Endothelial cell (in vitro differentiated cells): ENCODE data around the gene RERE. TPM values are rescaled to one million over a fixed set of nuclear protein-coding genes. Genes with fewer than 3 reads are reported as not detected.

Source experiments
- DNase-seq: peaks from one replicate; pipeline ENCODE4 v3.0.0; 2021; ENCODE audit warnings: low spot score
- H3K27ac Mint-ChIP-seq: one replicate; pipeline ENCODE4 v1.8.0; 2021; ENCODE audit warnings: mixed read lengths, inconsistent platforms; ENCODE audit not compliant: unreplicated experiment
- H3K27me3 Mint-ChIP-seq: one replicate; pipeline ENCODE4 v1.8.0; 2021; ENCODE audit warnings: mild to moderate bottlenecking, moderate library complexity, mixed read lengths, inconsistent platforms; ENCODE audit not compliant: unreplicated experiment
- H3K36me3 Mint-ChIP-seq: one replicate; pipeline ENCODE4 v1.8.0; 2021; ENCODE audit warnings: mild to moderate bottlenecking, low read depth, mixed read lengths, inconsistent platforms; ENCODE audit not compliant: unreplicated experiment
- H3K4me1 Mint-ChIP-seq: one replicate; pipeline ENCODE4 v1.8.0; 2021; ENCODE audit warnings: mild to moderate bottlenecking, mixed read lengths, inconsistent platforms; ENCODE audit not compliant: unreplicated experiment
- H3K4me3 Mint-ChIP-seq: one replicate; pipeline ENCODE4 v1.8.0; 2021; ENCODE audit warnings: mild to moderate bottlenecking, mixed read lengths, inconsistent platforms; ENCODE audit not compliant: unreplicated experiment
- H3K9me3 Mint-ChIP-seq: one replicate; pipeline ENCODE4 v1.8.0; 2021; ENCODE audit warnings: mixed read lengths, inconsistent platforms; ENCODE audit not compliant: unreplicated experiment
- total RNA-seq: library from RNA; stranded (reverse); fragmentation: NEBNext Ultra II Directional; extraction: Animal tissue kit (Norgen Biotek cat#: 25700); gene quantifications from one replicate; pipeline ENCODE4 v1.2.1, GENCODE V29; 2021; ENCODE audit not compliant: unreplicated experiment
- TF ChIP-seq, protein P1 (sequence below): fragments of 200-600 bp; sonication (generic); IDR thresholded peaks from one replicate; pipeline ENCODE4 v1.5.0; 2021; ENCODE audit warnings: antibody characterized with exemption; ENCODE audit not compliant: unreplicated experiment

Gene RERE
- total RNA-seq, 1 donor from 2014 or later: 115 TPM

DNA sequence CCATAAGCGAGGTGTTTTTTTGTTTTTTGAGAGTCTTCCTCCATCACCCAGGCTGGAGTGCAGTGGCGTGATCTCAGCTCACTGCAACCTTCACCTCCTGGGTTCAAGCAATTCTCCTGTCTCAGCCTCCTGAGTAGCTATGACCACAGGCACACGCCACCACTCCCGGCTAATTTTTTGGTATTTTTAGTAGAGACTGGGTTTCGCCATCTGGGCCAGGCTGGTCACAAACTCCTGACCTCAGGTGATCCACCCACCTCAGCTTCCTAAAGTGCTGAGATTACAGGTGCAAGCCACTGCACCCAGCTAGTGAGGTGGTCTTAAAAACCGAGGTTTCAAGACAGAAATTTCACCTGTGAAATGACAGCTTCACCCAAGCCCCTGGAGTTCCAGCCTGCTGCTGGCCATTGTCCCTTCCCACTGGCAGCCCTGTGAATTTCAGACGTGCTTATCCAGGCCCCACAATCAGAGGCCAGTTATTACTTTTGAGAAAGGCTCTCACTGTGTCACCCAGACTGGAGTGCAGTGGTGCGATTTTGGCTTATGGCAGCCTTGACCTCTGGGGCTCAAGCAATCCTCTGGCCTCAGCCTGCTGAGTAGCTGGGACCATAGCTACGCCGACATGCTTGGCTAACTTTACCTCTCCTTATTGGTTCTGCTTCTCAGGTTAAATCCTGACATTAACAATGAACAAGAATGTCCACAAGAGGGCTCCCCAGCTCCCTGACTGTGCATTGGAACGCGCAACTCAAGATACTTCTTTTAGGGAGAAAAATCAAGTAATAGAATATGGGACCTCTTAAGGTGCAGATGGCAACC lies 41.7 kb upstream of the RERE start:
- Mint-ChIP-seq H3K9me3 (no peaks in the 10 kb centered on the region), H3K27ac (peak overlapping the region; percentile 97), H3K4me1 (peaks cover 31% of the 10 kb centered on the region), H3K4me3 (peak overlapping the region; percentile 51), H3K36me3 (peaks cover 32% of the 10 kb centered on the region), H3K27me3 (peaks cover 8% of the 10 kb centered on the region)
- TF ChIP-seq, protein P1, sequence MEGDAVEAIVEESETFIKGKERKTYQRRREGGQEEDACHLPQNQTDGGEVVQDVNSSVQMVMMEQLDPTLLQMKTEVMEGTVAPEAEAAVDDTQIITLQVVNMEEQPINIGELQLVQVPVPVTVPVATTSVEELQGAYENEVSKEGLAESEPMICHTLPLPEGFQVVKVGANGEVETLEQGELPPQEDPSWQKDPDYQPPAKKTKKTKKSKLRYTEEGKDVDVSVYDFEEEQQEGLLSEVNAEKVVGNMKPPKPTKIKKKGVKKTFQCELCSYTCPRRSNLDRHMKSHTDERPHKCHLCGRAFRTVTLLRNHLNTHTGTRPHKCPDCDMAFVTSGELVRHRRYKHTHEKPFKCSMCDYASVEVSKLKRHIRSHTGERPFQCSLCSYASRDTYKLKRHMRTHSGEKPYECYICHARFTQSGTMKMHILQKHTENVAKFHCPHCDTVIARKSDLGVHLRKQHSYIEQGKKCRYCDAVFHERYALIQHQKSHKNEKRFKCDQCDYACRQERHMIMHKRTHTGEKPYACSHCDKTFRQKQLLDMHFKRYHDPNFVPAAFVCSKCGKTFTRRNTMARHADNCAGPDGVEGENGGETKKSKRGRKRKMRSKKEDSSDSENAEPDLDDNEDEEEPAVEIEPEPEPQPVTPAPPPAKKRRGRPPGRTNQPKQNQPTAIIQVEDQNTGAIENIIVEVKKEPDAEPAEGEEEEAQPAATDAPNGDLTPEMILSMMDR: peak; percentile 69
- DNase-seq: peak; percentile 63

DNA sequence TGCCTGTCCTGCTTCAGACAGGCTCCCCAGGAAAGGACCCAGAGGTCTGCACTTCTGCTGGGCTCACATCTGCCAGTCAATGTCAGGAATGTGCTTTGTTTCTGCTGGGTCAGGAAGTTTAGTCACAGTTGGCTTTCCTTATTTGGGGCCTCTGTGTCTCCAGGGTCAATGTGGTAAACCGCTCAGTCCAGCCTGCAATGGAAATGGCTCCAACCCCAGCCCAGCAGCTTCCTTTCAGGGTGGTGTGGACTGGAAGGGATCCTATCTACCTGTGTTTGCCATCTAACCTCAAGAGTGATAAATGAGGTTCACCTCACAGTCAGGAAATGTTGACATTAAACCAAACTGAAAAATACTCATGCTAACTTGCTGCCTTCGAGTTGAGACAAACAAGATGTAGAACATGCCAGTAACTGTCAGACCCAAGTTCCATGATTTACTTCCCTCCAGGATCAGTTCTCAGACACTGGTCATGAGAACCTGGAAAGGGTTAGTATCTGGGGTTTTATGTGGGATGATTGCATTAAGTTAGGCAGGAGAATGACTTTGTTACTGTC lies 40.8 kb upstream of the RERE start:
- peak overlapping the region; percentile 57 for H3K4me3 Mint-ChIP-seq
- H3K36me3 Mint-ChIP-seq: peaks cover 30% of the 10 kb centered on the region
- peak; percentile 47 for DNase-seq
- H3K9me3 Mint-ChIP-seq: no peaks in the 10 kb centered on the region
- peaks cover 31% of the 10 kb centered on the region for H3K4me1 Mint-ChIP-seq
- peak overlapping the region; percentile 97 for H3K27ac Mint-ChIP-seq
- H3K27me3 Mint-ChIP-seq: peaks cover 8% of the 10 kb centered on the region
- TF ChIP-seq, protein P1: no peak

DNA sequence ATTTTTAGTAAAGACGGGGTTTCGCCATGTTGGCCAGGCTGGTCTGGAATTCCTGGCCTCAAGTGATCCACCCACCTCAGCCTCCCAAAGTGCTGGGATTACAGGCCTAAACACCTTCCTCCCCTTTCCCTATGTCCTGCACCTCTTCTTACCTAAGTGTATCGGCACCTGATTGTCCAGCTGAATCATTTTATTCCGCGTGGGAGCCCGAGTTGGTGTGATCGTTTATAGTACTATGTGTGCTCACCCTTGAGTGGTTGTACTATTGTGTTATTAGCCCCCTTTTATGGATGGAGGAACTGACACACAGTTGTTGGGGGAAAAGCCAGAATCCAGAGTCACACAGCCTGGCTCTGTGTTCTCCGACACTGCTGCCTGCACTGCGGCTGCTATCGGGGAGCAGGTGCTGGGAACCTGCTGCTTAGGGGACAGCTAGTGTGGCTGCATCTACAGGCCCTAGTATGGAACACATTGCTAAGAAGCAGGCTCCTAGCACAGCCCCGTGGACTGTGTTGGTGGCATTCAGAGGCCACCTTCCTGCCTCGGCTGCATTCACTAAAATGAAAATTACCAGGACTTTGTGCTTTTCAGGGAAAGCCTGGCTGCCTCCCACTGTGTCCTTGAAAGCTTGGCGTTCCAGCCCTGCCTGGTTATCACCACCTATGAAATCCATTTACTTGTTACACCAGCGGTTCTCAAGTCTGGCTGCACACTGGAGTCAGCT lies 39.4 kb upstream of the RERE start:
- H3K9me3 Mint-ChIP-seq: no peaks in the 10 kb centered on the region
- H3K4me3 Mint-ChIP-seq: no peak overlapping the region
- peaks cover 17% of the 10 kb centered on the region for H3K36me3 Mint-ChIP-seq
- no peak for DNase-seq
- H3K27ac Mint-ChIP-seq: peak overlapping the region; percentile 97
- H3K27me3 Mint-ChIP-seq: peaks cover 8% of the 10 kb centered on the region
- peaks cover 31% of the 10 kb centered on the region for H3K4me1 Mint-ChIP-seq
- TF ChIP-seq, protein P1: no peak

DNA sequence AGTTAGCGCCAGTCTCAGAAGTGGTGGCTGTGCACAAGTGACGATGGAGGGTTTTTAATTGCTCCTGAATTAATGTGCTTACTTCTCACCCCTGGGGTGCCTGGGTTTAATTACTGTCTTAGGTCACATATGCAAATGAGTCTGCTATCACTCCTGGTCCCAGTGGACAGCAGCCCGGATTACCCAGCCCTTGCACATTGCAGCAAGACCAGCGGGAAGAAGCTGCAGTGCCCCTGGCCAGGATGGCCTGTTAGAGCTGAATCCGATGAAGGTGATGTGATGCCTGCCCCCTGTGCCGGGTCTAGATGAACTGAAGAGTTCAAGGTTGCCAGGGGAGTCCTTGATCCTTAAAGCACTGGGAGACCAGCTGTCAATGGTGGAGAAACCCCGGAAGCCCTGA lies 36.8 kb upstream of the RERE start:
- no peak for DNase-seq
- Mint-ChIP-seq H3K27me3 (peaks cover 2% of the 10 kb centered on the region), H3K4me3 (no peak overlapping the region), H3K27ac (no peak overlapping the region), H3K4me1 (peaks cover 22% of the 10 kb centered on the region), H3K36me3 (peaks cover 1% of the 10 kb centered on the region), H3K9me3 (no peaks in the 10 kb centered on the region)
- TF ChIP-seq, protein P1: no peak

DNA sequence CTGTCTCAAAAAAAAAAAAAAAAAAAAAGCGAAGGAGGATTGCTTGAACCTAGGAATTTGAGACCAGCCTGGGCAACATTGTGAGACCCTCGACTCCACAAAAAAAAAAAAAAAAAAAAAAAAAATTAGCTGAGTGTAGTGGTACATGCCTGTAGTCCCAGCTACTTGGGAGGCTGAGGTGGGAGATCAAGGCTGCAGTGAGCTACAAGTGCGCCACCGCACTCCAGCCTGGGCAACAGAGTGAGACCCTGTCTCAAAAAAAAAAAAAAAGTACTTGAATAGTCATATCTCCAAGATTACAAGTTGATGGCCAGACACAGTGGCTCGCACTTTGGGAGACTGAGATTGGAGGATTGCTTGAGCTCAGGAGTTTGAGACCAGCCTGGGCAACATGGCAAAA lies 33.6 kb upstream of the RERE start:
- no peak for DNase-seq
- TF ChIP-seq, protein P1: no peak
- Mint-ChIP-seq H3K4me3 (no peak overlapping the region), H3K36me3 (no peaks in the 10 kb centered on the region), H3K9me3 (no peaks in the 10 kb centered on the region), H3K4me1 (peaks cover 6% of the 10 kb centered on the region), H3K27me3 (peaks cover 2% of the 10 kb centered on the region), H3K27ac (no peak overlapping the region)
